ENCODE results near the gene SH3BP4. TPM values are rescaled to one million over a fixed set of nuclear protein-coding genes. Genes with fewer than 3 reads are reported as not detected.

Gene SH3BP4
- total RNA-seq, 1 donor: 115 TPM

- no peak for TF ChIP-seq CTCF (IDR thresholded peaks at IDR 0.05; ENCODE audit: insufficient read depth, low read depth, low read length)
- DNase-seq (ENCODE audit: low read depth): no peak
- no peak overlapping the region for H3K4me3 ChIP-seq (ENCODE audit: low read depth, low read length)
These were observed 55.2 kb downstream of the SH3BP4 start for GRCh38 chr2:235006986-235007385.

- no peak for DNase-seq (ENCODE audit: low read depth)
- no peak overlapping the region for H3K4me3 ChIP-seq (ENCODE audit: low read depth, low read length)
These were observed 56.0 kb downstream of the SH3BP4 start for GRCh38 chr2:235007664-235008457.

GRCh38 chr2:235008584-235009044, 56.8 kb downstream of the SH3BP4 start:
- DNase-seq (ENCODE audit: low read depth): no peak
- H3K4me3 ChIP-seq (ENCODE audit: low read depth, low read length): no peak overlapping the region
- TF ChIP-seq CTCF (IDR thresholded peaks at IDR 0.05; ENCODE audit: insufficient read depth, low read depth, low read length): no peak

More at GRCh38 chr2:235007664-235008457, 56.0 kb downstream of the SH3BP4 start:
- no peak for TF ChIP-seq CTCF (IDR thresholded peaks at IDR 0.05; ENCODE audit: insufficient read depth, low read depth, low read length)

- TF ChIP-seq CTCF (IDR thresholded peaks at IDR 0.05; ENCODE audit: insufficient read depth, low read depth, low read length): no peak
- no peak overlapping the region for H3K4me3 ChIP-seq (ENCODE audit: low read depth, low read length)
- DNase-seq (ENCODE audit: low read depth): no peak
These were observed 57.3 kb downstream of the SH3BP4 start for GRCh38 chr2:235009081-235009480.

- H3K4me3 ChIP-seq (ENCODE audit: low read depth, low read length): no peak overlapping the region
- no peak for DNase-seq (ENCODE audit: low read depth)
- no peak for TF ChIP-seq CTCF (IDR thresholded peaks at IDR 0.05; ENCODE audit: insufficient read depth, low read depth, low read length)
These were observed 58.4 kb downstream of the SH3BP4 start for GRCh38 chr2:235010117-235010714.

- no peak for TF ChIP-seq CTCF (IDR thresholded peaks at IDR 0.05; ENCODE audit: insufficient read depth, low read depth, low read length)
- no peak for DNase-seq (ENCODE audit: low read depth)
- no peak overlapping the region for H3K4me3 ChIP-seq (ENCODE audit: low read depth, low read length)
These were observed 59.8 kb downstream of the SH3BP4 start for GRCh38 chr2:235011607-235011928.

Measured in fibroblast of villous mesenchyme (primary cell).